Measurements from ENCODE around the gene HMGN4.
A peak's percentile ranks its signal among the peaks of the same experiment; 100 is the strongest.
"Not testable (repeated sequence)": the region's sequence is repeated elsewhere in the genome, so short reads cannot be mapped to it uniquely, and the experiment has no call there.

HMGN4 gene

DNA sequence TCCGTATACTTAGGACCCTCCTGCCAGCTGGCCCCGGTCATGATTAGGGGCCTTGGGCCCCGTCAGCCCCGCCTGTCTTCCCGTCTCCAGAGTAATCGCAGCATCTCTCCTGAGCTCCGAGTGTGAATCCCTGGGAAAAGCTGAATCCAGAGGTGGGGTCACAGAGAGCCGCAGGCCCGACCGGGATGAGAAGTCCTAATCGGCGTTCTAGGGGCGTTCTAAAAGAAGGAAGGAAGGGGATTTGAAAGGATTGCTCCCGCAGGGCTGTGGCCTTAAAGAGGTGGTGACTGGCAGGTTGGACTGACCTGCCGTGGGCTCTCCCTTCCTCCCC, 371 bp downstream of the HMGN4 start:
- Histone ChIP-seq H3K4me1 (ENCODE audit: insufficient read depth, low read length) (peaks cover 23% of the 10 kb centered on the region), H3K4me3 (ENCODE audit: low read depth in 1 of 2, low read length in 2 of 2) (peak overlapping the region; percentile 76 to 82), H3K36me3 (ENCODE audit: insufficient read depth, low read length) (peaks cover 16% of the 10 kb centered on the region)

DNA sequence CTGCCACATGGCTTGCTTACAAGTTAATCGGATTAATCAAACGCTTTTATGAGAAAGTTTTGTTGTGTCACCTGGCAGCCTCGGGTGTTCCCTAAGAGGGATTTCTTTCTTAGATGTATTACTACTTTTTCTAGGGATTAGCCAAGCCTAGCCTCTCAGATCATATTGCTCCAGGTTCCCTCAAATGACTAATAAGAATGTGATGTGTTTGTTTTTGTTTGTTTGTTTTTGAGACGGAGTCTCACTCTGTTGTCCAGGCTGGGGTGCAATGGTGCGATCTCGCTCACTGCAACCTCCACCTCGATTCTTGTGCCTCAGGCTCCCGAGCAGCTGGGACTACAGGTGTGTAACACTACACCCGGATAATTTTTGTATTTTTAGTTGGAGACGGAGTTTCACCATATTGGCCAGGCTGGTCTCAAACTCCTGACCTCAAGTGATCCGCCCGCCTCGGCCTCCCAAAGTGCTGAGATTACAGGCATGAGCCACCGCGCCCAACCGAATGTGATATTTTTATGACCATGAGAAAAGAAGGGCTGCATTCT, 977 bp downstream of the HMGN4 start:
- H3K27ac ChIP-seq (ENCODE audit: low read depth, low read length): peak overlapping the region; percentile 92

More for the DNA sequence above, 371 bp downstream of the HMGN4 start:
- Histone ChIP-seq H3K27me3 (ENCODE audit: control insufficient read depth in 1 of 2, insufficient read depth in 2 of 2, low read length in 2 of 2) (no peaks in the 10 kb centered on the region), H3K9me3 (ENCODE audit: low read length) (no peaks in the 10 kb centered on the region), H3K27ac (ENCODE audit: low read depth, low read length) (peak overlapping the region; percentile 92), H3K9ac (ENCODE audit: low read length) (peak overlapping the region; percentile 97)

DNA sequence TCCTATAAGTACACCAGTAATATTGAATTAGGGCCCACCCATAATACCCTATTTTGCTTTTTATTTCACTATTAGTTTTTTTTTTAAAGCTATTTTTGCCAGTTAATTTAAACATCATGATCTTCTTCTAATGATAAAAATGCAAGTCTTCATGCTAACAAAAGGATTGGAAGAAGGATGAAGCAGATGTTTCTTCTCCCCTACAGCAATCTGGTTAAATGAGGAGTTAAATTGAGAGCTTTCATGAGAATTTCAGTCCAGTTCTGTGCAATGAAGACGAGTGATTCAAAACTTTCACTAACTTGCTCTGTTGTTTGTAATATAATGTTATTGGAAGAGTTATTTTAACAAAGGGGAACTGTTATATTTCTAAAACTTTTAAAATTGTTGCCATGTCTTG, 3.4 kb downstream of the HMGN4 start:
- H3K9ac ChIP-seq (ENCODE audit: low read length): no peak overlapping the region
- H3K27ac ChIP-seq (ENCODE audit: low read depth, low read length): no peak overlapping the region
- peaks cover 31% of the 10 kb centered on the region for H3K36me3 ChIP-seq (ENCODE audit: insufficient read depth, low read length)
- H3K27me3 ChIP-seq (ENCODE audit: control insufficient read depth in 1 of 2, insufficient read depth in 2 of 2, low read length in 2 of 2): no peaks in the 10 kb centered on the region
- H3K4me1 ChIP-seq (ENCODE audit: insufficient read depth, low read length): peaks cover 12% of the 10 kb centered on the region
- no peak overlapping the region for H3K4me3 ChIP-seq (ENCODE audit: low read depth in 1 of 2, low read length in 2 of 2)
- H3K9me3 ChIP-seq (ENCODE audit: low read length): no peaks in the 10 kb centered on the region

More for the DNA sequence above, 977 bp downstream of the HMGN4 start:
- peaks cover 23% of the 10 kb centered on the region for H3K4me1 ChIP-seq (ENCODE audit: insufficient read depth, low read length)
- H3K36me3 ChIP-seq (ENCODE audit: insufficient read depth, low read length): peaks cover 16% of the 10 kb centered on the region
- H3K27me3 ChIP-seq (ENCODE audit: control insufficient read depth in 1 of 2, insufficient read depth in 2 of 2, low read length in 2 of 2): no peaks in the 10 kb centered on the region
- H3K9ac ChIP-seq (ENCODE audit: low read length): peak overlapping the region; percentile 97
- no peaks in the 10 kb centered on the region for H3K9me3 ChIP-seq (ENCODE audit: low read length)
- peak overlapping the region; percentile 76 to 82 for H3K4me3 ChIP-seq (ENCODE audit: low read depth in 1 of 2, low read length in 2 of 2)

DNA sequence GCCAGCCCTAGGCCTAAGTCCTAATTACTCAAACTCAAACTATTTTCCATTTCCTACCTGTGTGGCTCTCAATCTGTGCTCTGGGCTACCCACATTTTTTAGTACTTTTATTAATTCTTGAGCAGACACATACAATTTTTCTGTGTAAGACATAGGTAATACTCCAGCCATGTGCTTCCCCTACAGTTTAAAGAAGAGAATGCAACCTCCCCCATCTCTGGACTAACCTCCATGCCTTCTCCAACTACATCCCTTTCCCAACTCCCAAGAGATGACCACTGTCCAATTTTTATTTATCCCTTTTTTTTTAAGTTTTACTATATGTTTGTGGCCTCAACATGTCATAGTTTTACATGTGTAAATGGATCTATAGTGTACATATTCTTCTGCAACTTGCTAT, 5.8 kb downstream of the HMGN4 start:
- Histone ChIP-seq H3K4me3 (ENCODE audit: low read depth in 1 of 2, low read length in 2 of 2) (no peak overlapping the region), H3K4me1 (ENCODE audit: insufficient read depth, low read length) (peaks cover 4% of the 10 kb centered on the region), H3K36me3 (ENCODE audit: insufficient read depth, low read length) (peaks cover 31% of the 10 kb centered on the region), H3K27ac (ENCODE audit: low read depth, low read length) (no peak overlapping the region), H3K9me3 (ENCODE audit: low read length) (no peaks in the 10 kb centered on the region), H3K9ac (ENCODE audit: low read length) (no peak overlapping the region), H3K27me3 (ENCODE audit: control insufficient read depth in 1 of 2, insufficient read depth in 2 of 2, low read length in 2 of 2) (no peaks in the 10 kb centered on the region)

DNA sequence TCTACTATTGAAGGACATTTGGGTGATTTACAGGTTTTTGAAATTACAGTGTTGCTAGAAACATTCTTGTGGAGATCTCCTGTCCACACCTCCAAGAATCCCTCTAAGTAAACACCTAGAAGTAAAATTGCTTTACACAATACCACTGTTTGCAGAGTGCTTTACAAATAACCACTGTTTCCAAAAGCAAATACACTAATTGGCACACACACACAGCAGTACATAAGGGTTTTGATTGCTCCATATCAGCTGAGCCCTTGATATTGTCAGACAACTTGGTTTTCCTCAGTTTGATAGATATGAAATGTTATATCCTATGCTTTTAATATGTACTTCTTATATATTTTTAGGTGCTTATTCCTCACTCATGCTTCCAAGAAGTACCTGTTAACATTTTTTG, 6.3 kb downstream of the HMGN4 start:
- Histone ChIP-seq H3K9me3 (ENCODE audit: low read length) (no peaks in the 10 kb centered on the region), H3K36me3 (ENCODE audit: insufficient read depth, low read length) (peaks cover 31% of the 10 kb centered on the region)

DNA sequence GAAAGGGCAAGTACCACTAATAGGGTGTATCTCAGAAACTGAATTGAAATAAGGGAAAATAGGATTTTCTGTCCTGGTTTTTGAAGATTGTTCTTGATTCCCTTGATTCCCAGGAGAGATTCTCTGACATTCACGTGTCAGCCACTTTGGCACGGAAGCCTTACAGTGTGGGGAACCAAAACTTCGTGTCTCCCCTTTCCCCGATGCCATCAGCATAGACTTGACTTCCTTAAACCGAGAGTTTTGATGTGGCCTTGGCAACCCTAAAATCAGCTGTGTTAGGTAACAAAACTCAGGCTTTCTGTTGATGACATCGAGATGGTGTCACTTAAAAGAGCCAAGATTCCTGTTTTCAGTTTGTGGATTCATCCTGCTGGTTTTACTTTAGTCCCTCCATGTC, 7.5 kb downstream of the HMGN4 start:
- H3K27me3 ChIP-seq (ENCODE audit: control insufficient read depth in 1 of 2, insufficient read depth in 2 of 2, low read length in 2 of 2): no peaks in the 10 kb centered on the region
- H3K9me3 ChIP-seq (ENCODE audit: low read length): no peaks in the 10 kb centered on the region
- H3K4me1 ChIP-seq (ENCODE audit: insufficient read depth, low read length): no peaks in the 10 kb centered on the region
- peaks cover 29% of the 10 kb centered on the region for H3K36me3 ChIP-seq (ENCODE audit: insufficient read depth, low read length)
- no peak overlapping the region for H3K27ac ChIP-seq (ENCODE audit: low read depth, low read length)
- no peak overlapping the region for H3K4me3 ChIP-seq (ENCODE audit: low read depth in 1 of 2, low read length in 2 of 2)
- H3K9ac ChIP-seq (ENCODE audit: low read length): no peak overlapping the region

More for the DNA sequence above, 6.3 kb downstream of the HMGN4 start:
- H3K27me3 ChIP-seq (ENCODE audit: control insufficient read depth in 1 of 2, insufficient read depth in 2 of 2, low read length in 2 of 2): no peaks in the 10 kb centered on the region
- H3K9ac ChIP-seq (ENCODE audit: low read length): no peak overlapping the region
- no peak overlapping the region for H3K4me3 ChIP-seq (ENCODE audit: low read depth in 1 of 2, low read length in 2 of 2)
- no peaks in the 10 kb centered on the region for H3K4me1 ChIP-seq (ENCODE audit: insufficient read depth, low read length)
- no peak overlapping the region for H3K27ac ChIP-seq (ENCODE audit: low read depth, low read length)

DNA sequence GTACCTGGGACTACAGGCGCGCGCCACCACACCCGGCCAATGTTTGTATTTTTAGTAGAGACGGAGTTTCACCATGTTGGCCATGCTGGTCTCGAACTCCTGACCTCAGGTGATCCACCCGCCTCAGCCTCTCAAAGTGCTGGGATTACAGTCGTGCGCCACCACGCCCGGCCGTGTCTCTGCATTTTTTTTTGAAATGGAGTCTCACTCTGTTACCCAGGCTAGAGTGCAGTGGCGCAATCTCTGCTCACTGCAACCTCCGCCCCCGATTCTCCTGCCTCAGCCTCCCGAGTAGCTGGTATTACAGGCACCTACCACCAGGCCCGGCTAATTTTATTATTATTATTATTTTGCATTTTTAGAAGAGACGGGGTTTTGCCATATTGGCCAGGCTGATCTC, 9.2 kb downstream of the HMGN4 start:
- H3K4me1 ChIP-seq (ENCODE audit: insufficient read depth, low read length); H3K9me3 ChIP-seq (ENCODE audit: low read length); H3K4me3 ChIP-seq (ENCODE audit: low read depth in 1 of 2, low read length in 2 of 2); H3K27me3 ChIP-seq (ENCODE audit: control insufficient read depth in 1 of 2, insufficient read depth in 2 of 2, low read length in 2 of 2); H3K9ac ChIP-seq (ENCODE audit: low read length); H3K27ac ChIP-seq (ENCODE audit: low read depth, low read length): not testable (repeated sequence)
- H3K36me3 ChIP-seq (ENCODE audit: insufficient read depth, low read length): peaks cover 23% of the 10 kb centered on the region

DNA sequence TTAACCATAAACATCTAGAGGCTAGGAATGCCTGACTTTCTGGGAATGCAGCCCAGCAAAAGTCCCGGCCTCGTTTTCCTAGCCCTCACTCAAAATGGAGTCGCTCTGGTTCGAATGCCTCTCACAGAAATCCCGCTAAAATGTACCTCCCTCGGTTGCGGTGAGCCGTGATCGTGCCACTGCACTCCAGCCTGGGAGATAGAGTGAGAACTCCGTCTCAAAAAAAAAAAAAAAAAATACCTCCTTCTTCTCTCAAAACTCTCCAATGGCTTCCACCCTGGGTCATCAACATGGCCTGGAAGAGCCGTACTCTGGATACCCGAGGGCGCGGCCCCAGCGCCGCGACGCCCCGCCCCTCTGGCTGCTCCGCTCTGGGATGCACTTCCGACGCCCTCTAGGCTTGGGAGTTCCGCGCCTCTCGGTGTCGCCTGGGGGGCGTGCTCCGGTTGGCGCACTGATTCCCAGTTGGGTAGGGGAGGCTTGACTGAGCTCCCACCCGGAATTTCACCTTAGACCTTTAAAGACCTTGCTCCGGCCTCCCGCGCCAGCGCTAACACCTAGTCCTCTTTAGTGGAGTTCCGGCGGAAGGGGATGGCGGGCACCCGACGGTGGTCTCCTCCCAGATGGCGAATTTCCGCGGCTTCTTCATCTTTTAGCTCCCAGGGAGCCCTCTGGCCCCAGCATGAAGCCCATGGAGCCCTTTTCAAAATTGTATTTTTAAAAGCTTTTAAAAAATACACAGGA, 12.3 kb downstream of the HMGN4 start:
- Histone ChIP-seq H3K9me3 (ENCODE audit: low read length) (no peaks in the 10 kb centered on the region), H3K4me3 (ENCODE audit: low read depth in 1 of 2, low read length in 2 of 2) (peak overlapping the region; percentile 58 to 69), H3K27me3 (ENCODE audit: control insufficient read depth in 1 of 2, insufficient read depth in 2 of 2, low read length in 2 of 2) (no peaks in the 10 kb centered on the region), H3K4me1 (ENCODE audit: insufficient read depth, low read length) (peaks cover 10% of the 10 kb centered on the region), H3K36me3 (ENCODE audit: insufficient read depth, low read length) (peaks cover 11% of the 10 kb centered on the region), H3K27ac (ENCODE audit: low read depth, low read length) (peak overlapping the region; percentile 25), H3K9ac (ENCODE audit: low read length) (no peak overlapping the region)

DNA sequence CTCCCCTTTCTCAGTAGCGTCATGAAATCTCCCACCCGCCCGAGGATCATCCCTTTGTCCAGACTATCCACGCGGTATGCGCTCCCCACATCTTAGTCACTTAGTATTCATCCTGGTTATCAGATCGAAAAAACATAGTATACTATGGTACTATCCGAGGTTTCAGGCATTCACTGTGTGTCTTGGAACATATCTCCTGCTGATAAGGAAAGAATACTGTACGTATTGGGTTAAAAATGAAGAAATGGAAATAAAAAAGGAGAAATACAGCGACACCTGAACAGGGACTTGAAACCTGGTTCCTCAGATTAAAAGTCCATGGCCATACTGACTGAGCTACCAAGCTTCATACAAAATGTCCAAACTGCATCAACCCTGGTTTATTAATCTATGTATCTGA, 14.0 kb downstream of the HMGN4 start:
- H3K9me3 ChIP-seq (ENCODE audit: low read length): no peaks in the 10 kb centered on the region
- H3K27ac ChIP-seq (ENCODE audit: low read depth, low read length): no peak overlapping the region
- H3K4me3 ChIP-seq (ENCODE audit: low read depth in 1 of 2, low read length in 2 of 2): no peak overlapping the region
- no peak overlapping the region for H3K9ac ChIP-seq (ENCODE audit: low read length)
- H3K4me1 ChIP-seq (ENCODE audit: insufficient read depth, low read length): peaks cover 10% of the 10 kb centered on the region
- H3K36me3 ChIP-seq (ENCODE audit: insufficient read depth, low read length): no peaks in the 10 kb centered on the region
- H3K27me3 ChIP-seq (ENCODE audit: control insufficient read depth in 1 of 2, insufficient read depth in 2 of 2, low read length in 2 of 2): no peaks in the 10 kb centered on the region

DNA sequence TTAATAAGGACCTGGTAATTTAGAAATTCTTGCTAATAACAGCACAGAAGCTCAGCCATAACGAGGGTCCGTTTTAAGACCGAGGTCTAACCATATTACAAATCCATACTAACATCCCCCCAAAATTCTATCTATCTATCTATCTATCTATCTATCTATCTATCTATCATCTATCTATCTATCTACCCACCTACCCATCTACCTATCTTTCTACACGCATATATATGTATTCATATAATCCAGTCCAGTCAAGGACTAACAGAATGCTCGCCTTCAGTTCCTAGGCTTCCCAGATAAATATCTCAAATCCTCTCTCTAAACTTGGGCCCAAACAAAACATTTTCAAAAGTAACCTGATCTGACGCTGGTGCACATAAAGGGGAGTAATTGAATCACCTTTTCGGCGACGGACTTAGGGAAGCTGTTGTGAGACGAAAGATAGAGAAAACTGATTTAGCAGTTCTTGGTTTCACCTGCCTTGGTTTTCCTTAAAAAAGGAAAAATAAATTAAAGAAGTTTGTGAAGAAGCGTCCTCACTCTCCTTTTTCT, 14.5 kb downstream of the HMGN4 start:
- peaks cover 10% of the 10 kb centered on the region for H3K4me1 ChIP-seq (ENCODE audit: insufficient read depth, low read length)
- no peak overlapping the region for H3K9ac ChIP-seq (ENCODE audit: low read length)
- no peaks in the 10 kb centered on the region for H3K27me3 ChIP-seq (ENCODE audit: control insufficient read depth in 1 of 2, insufficient read depth in 2 of 2, low read length in 2 of 2)
- H3K36me3 ChIP-seq (ENCODE audit: insufficient read depth, low read length): no peaks in the 10 kb centered on the region
- H3K9me3 ChIP-seq (ENCODE audit: low read length): no peaks in the 10 kb centered on the region
- H3K27ac ChIP-seq (ENCODE audit: low read depth, low read length): no peak overlapping the region
- H3K4me3 ChIP-seq (ENCODE audit: low read depth in 1 of 2, low read length in 2 of 2): peak overlapping the region in 1 of 2 donors; percentile 88

DNA sequence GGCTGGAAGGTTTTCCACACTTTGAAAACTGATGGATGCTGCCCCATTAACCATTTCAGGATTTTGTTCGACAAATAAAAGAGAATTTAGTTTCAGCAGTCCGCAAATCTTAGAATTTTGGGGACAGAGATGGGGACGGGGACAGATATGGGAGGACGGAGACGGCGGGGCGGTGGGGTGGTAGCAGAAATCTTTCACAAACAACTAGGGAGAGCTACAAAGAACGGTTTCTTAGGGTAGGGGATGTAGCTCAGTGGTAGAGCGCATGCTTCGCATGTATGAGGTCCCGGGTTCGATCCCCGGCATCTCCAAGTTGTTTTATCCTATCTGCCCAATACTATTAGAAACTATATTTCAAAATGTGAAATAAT, 15.1 kb downstream of the HMGN4 start:
- peak overlapping the region; percentile 63 for H3K9ac ChIP-seq (ENCODE audit: low read length)
- H3K9me3 ChIP-seq (ENCODE audit: low read length): no peaks in the 10 kb centered on the region
- no peaks in the 10 kb centered on the region for H3K27me3 ChIP-seq (ENCODE audit: control insufficient read depth in 1 of 2, insufficient read depth in 2 of 2, low read length in 2 of 2)
- H3K4me3 ChIP-seq (ENCODE audit: low read depth in 1 of 2, low read length in 2 of 2): peak overlapping the region in 1 of 2 donors; percentile 88
- no peak overlapping the region for H3K27ac ChIP-seq (ENCODE audit: low read depth, low read length)
- peaks cover 10% of the 10 kb centered on the region for H3K4me1 ChIP-seq (ENCODE audit: insufficient read depth, low read length)
- no peaks in the 10 kb centered on the region for H3K36me3 ChIP-seq (ENCODE audit: insufficient read depth, low read length)
